Vagina (tissue), 2 donors: ENCODE data around the gene SLC36A4. TPM values are rescaled to one million over a fixed set of nuclear protein-coding genes. Genes with fewer than 3 reads are reported as not detected.

Experiments used
- DNase-seq, 2 donors: peaks; one replicate each; pipeline ENCODE4 v3.0.0-alpha.2; 2017; ENCODE audit errors: extremely low spot score in 2 of 2
- H3K27ac ChIP-seq: fragments of 200-600 bp; sonication (generic); one replicate; pipeline ENCODE4 v1.5.1; 2019
- H3K27me3 ChIP-seq: fragments of 200-600 bp; sonication (generic); one replicate; pipeline ENCODE4 v1.5.1; 2019
- H3K36me3 ChIP-seq, 2 donors: fragments of 200-600 bp; sonication (generic); one replicate each; pipeline ENCODE4 v1.5.1; 2017 to 2019
- H3K4me1 ChIP-seq: fragments of 200-600 bp; sonication (generic); one replicate; pipeline ENCODE4 v1.5.1; 2019
- H3K4me3 ChIP-seq, 2 donors: fragments of 200-600 bp; sonication (generic); 1 replicate in 1 of 2; 2 replicates in 1 of 2; pipeline ENCODE4 v1.5.1; 2016 to 2019
- H3K9me3 ChIP-seq: fragments of 200-600 bp; sonication (generic); one replicate; pipeline ENCODE4 v1.5.1; 2019
- POLR2A ChIP-seq, 2 donors: fragments of 450-650 bp; IDR thresholded peaks; one replicate each; pipeline ENCODE4 v1.6.1; 2017; ENCODE audit warnings: antibody characterized with exemption in 2 of 2, mild to moderate bottlenecking in 2 of 2, moderate library complexity in 2 of 2
- POLR2AphosphoS5 ChIP-seq, 2 donors: sonication (generic); formaldehyde crosslinking; IDR thresholded peaks; one replicate each; pipeline ENCODE4 v1.9.0; 2017; ENCODE audit warnings: antibody characterized with exemption in 2 of 2, mild to moderate bottlenecking in 2 of 2, low read depth in 1 of 2; ENCODE audit not compliant: insufficient read depth in 1 of 2
- intact Hi-C: fragments of 100-400 bp; cut with DNase I; formaldehyde crosslinking; loops from one replicate; pipeline ENCODE4 v1.15.1; 2023
- total RNA-seq: library from RNA; depleted of rRNA; stranded (reverse); fragments of >200 nt; gene quantifications from one replicate; pipeline ENCODE4 v1.2.3, GENCODE V29; 2016
- TF ChIP-seq, protein P1 (sequence below), 3 experiments: fragments of 450-650 bp in 2 of 3; fragments of 200-600 bp in 1 of 3; sonication (generic) in 1 of 3; IDR thresholded peaks; one replicate each; pipeline ENCODE4 v1.5.1; 2017 to 2019; ENCODE audit warnings: antibody characterized with exemption in 3 of 3, mild to moderate bottlenecking in 2 of 3, moderate library complexity in 2 of 3

SLC36A4 gene
- total RNA-seq, 1 donor from 2014 or later = 16.7 TPM

DNA sequence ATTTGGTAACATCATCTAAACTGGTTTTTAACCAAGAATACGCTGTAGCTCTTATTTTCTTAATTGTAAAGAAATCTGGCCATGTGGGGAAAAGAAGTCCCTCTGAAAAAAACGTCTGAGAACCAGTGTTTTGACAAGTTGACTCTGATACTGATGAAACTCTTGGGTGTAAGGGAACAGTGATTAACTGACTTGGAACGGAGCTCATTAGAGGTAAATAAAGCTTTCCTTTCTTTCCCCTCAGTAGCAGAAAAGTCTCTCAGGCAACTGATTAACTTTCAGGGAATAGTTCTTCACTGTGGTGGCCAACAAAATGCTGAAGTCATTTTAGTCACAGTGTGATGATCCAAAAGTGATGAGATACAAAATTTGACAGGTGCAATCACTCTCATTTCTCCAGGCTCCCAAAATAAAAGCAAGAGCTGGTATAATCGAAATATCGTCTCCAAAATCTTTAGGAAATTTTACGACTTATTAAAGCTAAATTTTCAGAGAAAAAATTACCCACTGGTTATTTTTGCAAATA is 52.3 kb downstream of the SLC36A4 start:
- no peak overlapping the region for H3K27ac ChIP-seq
- no peaks in the 10 kb centered on the region for H3K4me1 ChIP-seq
- H3K27me3 ChIP-seq = no peaks in the 10 kb centered on the region
- intact Hi-C loops = no loop called here
- H3K9me3 ChIP-seq = no peaks in the 10 kb centered on the region
- TF ChIP-seq, protein P1, sequence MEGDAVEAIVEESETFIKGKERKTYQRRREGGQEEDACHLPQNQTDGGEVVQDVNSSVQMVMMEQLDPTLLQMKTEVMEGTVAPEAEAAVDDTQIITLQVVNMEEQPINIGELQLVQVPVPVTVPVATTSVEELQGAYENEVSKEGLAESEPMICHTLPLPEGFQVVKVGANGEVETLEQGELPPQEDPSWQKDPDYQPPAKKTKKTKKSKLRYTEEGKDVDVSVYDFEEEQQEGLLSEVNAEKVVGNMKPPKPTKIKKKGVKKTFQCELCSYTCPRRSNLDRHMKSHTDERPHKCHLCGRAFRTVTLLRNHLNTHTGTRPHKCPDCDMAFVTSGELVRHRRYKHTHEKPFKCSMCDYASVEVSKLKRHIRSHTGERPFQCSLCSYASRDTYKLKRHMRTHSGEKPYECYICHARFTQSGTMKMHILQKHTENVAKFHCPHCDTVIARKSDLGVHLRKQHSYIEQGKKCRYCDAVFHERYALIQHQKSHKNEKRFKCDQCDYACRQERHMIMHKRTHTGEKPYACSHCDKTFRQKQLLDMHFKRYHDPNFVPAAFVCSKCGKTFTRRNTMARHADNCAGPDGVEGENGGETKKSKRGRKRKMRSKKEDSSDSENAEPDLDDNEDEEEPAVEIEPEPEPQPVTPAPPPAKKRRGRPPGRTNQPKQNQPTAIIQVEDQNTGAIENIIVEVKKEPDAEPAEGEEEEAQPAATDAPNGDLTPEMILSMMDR (IDR thresholded peaks at IDR 0.05) = no peak
- TF ChIP-seq POLR2AphosphoS5 (IDR thresholded peaks at IDR 0.05; ENCODE audit: insufficient read depth in 1 of 2, low read depth in 1 of 2) = no peak
- no peak for TF ChIP-seq POLR2A (IDR thresholded peaks at IDR 0.05)
- no peak overlapping the region for H3K4me3 ChIP-seq
- no peak for DNase-seq
- H3K36me3 ChIP-seq = no peaks in the 10 kb centered on the region

DNA sequence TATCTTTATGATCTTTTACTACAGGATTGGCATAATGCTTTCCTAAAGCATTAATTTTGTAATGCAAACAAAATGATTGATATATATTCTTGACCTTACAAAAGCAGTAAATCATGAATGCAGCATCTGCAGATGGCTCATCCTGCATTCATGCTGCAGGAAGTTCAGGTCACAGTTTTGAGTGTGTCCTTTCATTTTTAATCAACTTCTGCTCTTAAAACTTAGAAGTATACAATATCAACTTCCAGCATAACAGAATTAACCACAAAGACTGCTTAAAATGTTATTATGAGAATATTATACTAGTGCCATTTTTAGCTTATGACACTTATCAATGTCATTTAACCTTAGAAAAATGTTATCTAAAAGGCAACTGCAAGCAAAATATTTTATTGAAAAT is 54.0 kb downstream of the SLC36A4 start:
- no peak overlapping the region for H3K4me3 ChIP-seq
- no peaks in the 10 kb centered on the region for H3K27me3 ChIP-seq
- no peak for DNase-seq
- H3K27ac ChIP-seq = no peak overlapping the region
- no peaks in the 10 kb centered on the region for H3K36me3 ChIP-seq
- no peaks in the 10 kb centered on the region for H3K4me1 ChIP-seq
- TF ChIP-seq POLR2AphosphoS5 (IDR thresholded peaks at IDR 0.05; ENCODE audit: insufficient read depth in 1 of 2, low read depth in 1 of 2) (no peak), POLR2A (IDR thresholded peaks at IDR 0.05) (no peak)
- TF ChIP-seq, protein P1 (IDR thresholded peaks at IDR 0.05) = no peak
- no peaks in the 10 kb centered on the region for H3K9me3 ChIP-seq
- intact Hi-C loops = no loop called here

DNA sequence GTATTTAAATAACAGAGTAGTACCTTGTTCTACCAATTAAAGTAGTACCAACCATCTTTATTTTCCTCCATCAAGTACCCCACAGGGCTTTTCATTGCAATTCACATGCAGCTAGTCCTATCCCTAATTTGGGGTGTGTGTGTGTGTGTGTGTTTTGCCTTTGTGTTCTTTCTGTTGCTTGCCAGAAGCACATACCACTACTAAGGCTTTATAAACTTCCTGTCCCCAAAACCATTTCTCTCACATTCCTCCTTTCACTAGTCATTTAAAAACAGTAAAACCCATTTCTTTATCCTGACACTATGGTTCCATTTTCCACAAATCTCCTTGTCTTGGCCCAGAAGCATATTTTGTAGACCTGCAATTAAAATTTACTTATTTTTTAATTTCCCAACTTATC is 54.6 kb downstream of the SLC36A4 start:
- no peaks in the 10 kb centered on the region for H3K27me3 ChIP-seq
- H3K27ac ChIP-seq = no peak overlapping the region
- no peaks in the 10 kb centered on the region for H3K4me1 ChIP-seq
- DNase-seq = no peak
- TF ChIP-seq POLR2A (IDR thresholded peaks at IDR 0.05) (no peak), POLR2AphosphoS5 (IDR thresholded peaks at IDR 0.05; ENCODE audit: insufficient read depth in 1 of 2, low read depth in 1 of 2) (no peak)
- TF ChIP-seq, protein P1 (IDR thresholded peaks at IDR 0.05) = no peak
- H3K36me3 ChIP-seq = no peaks in the 10 kb centered on the region
- H3K4me3 ChIP-seq = no peak overlapping the region
- no peaks in the 10 kb centered on the region for H3K9me3 ChIP-seq
- intact Hi-C loops = no loop called here

DNA sequence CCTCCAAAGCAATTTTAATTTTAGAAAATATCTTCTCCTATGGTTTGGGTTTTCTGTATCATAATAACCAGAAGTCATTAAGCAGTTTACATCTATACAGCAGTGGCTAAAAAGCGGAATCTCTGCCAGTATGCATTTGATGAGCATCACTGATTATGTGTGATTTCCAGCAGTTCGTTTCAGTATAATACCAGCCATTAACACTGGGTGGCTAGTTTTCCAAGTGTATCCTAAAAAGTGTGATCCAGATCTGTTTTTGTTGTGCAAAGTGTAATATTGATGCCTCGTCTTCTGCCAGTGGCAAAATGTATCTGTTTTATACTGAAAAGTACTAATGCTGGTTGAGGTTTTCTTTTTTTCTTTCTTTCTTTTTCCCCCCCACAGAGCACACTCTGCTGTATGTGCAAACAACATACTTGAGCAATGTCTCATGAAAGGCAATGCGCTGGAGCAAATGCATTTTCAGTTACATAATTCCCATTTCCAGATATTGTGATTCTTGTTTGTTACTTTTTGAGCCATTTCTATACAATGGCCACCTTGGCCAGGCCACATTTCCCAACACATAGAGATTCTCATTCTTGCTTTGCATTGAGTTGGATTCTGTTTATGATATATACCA is 64.2 kb downstream of the SLC36A4 start:
- Histone ChIP-seq H3K27ac (no peak overlapping the region), H3K4me1 (no peaks in the 10 kb centered on the region), H3K4me3 (no peak overlapping the region), H3K9me3 (no peaks in the 10 kb centered on the region), H3K27me3 (no peaks in the 10 kb centered on the region), H3K36me3 (no peaks in the 10 kb centered on the region)
- intact Hi-C loops = no loop called here
- DNase-seq = no peak
- no peak for TF ChIP-seq POLR2A (IDR thresholded peaks at IDR 0.05)
- TF ChIP-seq, protein P1 (IDR thresholded peaks at IDR 0.05) = no peak
- TF ChIP-seq POLR2AphosphoS5 (IDR thresholded peaks at IDR 0.05; ENCODE audit: insufficient read depth in 1 of 2, low read depth in 1 of 2) = no peak

DNA sequence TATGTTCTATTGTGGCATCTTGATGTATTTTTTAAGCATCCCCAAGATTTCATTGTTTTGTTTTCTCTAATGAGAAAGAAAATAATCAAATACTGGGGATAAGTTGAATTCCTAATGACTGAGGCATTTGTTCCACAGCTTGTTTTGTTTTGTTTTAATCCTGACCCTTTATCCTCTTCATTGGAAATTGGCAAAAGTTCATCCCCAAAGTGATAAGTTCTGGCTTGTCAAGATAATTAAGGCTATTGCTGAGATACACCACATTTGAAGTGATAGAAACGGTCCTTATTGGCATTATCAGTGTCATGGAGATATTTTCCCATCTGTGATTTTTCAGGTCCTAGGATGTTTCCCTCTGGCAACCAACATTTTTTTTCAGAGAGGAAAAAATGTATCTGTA is 65.0 kb downstream of the SLC36A4 start:
- Histone ChIP-seq H3K27ac (no peak overlapping the region), H3K4me3 (no peak overlapping the region), H3K4me1 (no peaks in the 10 kb centered on the region), H3K27me3 (no peaks in the 10 kb centered on the region), H3K36me3 (no peaks in the 10 kb centered on the region), H3K9me3 (no peaks in the 10 kb centered on the region)
- intact Hi-C loops = no loop called here
- DNase-seq = no peak
- TF ChIP-seq, protein P1 (IDR thresholded peaks at IDR 0.05) = no peak
- TF ChIP-seq POLR2AphosphoS5 (IDR thresholded peaks at IDR 0.05; ENCODE audit: insufficient read depth in 1 of 2, low read depth in 1 of 2) = no peak
- TF ChIP-seq POLR2A (IDR thresholded peaks at IDR 0.05) = no peak
